ENCODE results near the gene INCA1. TPM values are rescaled to one million over a fixed set of nuclear protein-coding genes. Genes with fewer than 3 reads are reported as not detected.

Gene INCA1
- total and polyA plus RNA-seq, 2 of the 13 experiments (the other 11 are each of a cell fraction or from before 2014, with no cell fraction given): 0.93 to 2.6 TPM

GRCh38 chr17:4948166-4948930 is 49.0 kb downstream of the INCA1 start, which contains the start of gene PFN1 (continued):
- TF ChIP-seq DMAP1 (CRISPR knock-in tag; IDR thresholded peaks at IDR 0.05): peak; percentile 37; the same call in 1 of the 2 replicates
- TF ChIP-seq ZNF883 (CRISPR knock-in tag; IDR thresholded peaks at IDR 0.05; ENCODE audit: not compliant biosample characterization): peak; percentile 17
- TF ChIP-seq ZNF569 (CRISPR knock-in tag; IDR thresholded peaks at IDR 0.05; ENCODE audit: borderline replicate concordance): no peak
- TF ChIP-seq, protein P1, sequence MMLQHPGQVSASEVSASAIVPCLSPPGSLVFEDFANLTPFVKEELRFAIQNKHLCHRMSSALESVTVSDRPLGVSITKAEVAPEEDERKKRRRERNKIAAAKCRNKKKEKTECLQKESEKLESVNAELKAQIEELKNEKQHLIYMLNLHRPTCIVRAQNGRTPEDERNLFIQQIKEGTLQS (CRISPR knock-in tag; IDR thresholded peaks at IDR 0.05): peak; percentile 17; the same call in 1 of the 2 replicates
- TF ChIP-seq NFATC3 (CRISPR knock-in tag; IDR thresholded peaks at IDR 0.05): no peak
- TF ChIP-seq ZFP90 (CRISPR knock-in tag; IDR thresholded peaks at IDR 0.05; ENCODE audit: borderline replicate concordance): peak; percentile 22; the same call in 1 of the 2 replicates
- peak; percentile 22; the same call in 1 of the 2 replicates for TF ChIP-seq ZBTB38 (CRISPR knock-in tag; IDR thresholded peaks at IDR 0.05)
- TF ChIP-seq, protein P2, sequence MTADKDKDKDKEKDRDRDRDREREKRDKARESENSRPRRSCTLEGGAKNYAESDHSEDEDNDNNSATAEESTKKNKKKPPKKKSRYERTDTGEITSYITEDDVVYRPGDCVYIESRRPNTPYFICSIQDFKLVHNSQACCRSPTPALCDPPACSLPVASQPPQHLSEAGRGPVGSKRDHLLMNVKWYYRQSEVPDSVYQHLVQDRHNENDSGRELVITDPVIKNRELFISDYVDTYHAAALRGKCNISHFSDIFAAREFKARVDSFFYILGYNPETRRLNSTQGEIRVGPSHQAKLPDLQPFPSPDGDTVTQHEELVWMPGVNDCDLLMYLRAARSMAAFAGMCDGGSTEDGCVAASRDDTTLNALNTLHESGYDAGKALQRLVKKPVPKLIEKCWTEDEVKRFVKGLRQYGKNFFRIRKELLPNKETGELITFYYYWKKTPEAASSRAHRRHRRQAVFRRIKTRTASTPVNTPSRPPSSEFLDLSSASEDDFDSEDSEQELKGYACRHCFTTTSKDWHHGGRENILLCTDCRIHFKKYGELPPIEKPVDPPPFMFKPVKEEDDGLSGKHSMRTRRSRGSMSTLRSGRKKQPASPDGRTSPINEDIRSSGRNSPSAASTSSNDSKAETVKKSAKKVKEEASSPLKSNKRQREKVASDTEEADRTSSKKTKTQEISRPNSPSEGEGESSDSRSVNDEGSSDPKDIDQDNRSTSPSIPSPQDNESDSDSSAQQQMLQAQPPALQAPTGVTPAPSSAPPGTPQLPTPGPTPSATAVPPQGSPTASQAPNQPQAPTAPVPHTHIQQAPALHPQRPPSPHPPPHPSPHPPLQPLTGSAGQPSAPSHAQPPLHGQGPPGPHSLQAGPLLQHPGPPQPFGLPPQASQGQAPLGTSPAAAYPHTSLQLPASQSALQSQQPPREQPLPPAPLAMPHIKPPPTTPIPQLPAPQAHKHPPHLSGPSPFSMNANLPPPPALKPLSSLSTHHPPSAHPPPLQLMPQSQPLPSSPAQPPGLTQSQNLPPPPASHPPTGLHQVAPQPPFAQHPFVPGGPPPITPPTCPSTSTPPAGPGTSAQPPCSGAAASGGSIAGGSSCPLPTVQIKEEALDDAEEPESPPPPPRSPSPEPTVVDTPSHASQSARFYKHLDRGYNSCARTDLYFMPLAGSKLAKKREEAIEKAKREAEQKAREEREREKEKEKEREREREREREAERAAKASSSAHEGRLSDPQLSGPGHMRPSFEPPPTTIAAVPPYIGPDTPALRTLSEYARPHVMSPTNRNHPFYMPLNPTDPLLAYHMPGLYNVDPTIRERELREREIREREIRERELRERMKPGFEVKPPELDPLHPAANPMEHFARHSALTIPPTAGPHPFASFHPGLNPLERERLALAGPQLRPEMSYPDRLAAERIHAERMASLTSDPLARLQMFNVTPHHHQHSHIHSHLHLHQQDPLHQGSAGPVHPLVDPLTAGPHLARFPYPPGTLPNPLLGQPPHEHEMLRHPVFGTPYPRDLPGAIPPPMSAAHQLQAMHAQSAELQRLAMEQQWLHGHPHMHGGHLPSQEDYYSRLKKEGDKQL (CRISPR knock-in tag; IDR thresholded peaks at IDR 0.05; ENCODE audit: low read depth): no peak
- TF ChIP-seq, protein P3, sequence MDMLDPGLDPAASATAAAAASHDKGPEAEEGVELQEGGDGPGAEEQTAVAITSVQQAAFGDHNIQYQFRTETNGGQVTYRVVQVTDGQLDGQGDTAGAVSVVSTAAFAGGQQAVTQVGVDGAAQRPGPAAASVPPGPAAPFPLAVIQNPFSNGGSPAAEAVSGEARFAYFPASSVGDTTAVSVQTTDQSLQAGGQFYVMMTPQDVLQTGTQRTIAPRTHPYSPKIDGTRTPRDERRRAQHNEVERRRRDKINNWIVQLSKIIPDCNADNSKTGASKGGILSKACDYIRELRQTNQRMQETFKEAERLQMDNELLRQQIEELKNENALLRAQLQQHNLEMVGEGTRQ (IDR thresholded peaks at IDR 0.05; ENCODE audit: low read depth, low read length): no peak
- TF ChIP-seq, protein P3 (CRISPR knock-in tag; IDR thresholded peaks at IDR 0.05; ENCODE audit: borderline replicate concordance): peak; percentile 47; the same call in 1 of the 2 replicates
- TF ChIP-seq SNAPC2 (CRISPR knock-in tag; IDR thresholded peaks at IDR 0.05): peak; percentile 61; the same call in 1 of the 2 replicates
- TF ChIP-seq ZNF776 (CRISPR knock-in tag; IDR thresholded peaks at IDR 0.05): peak; percentile 38; the same call in 1 of the 2 replicates
- peak; percentile 85 for TF ChIP-seq ZBTB2 (CRISPR knock-in tag; IDR thresholded peaks at IDR 0.05; ENCODE audit: low read depth)
- peak; percentile 31; the same call in 1 of the 2 replicates for TF ChIP-seq GMEB1 (CRISPR knock-in tag; IDR thresholded peaks at IDR 0.05; ENCODE audit: borderline replicate concordance)
- TF ChIP-seq ZC3H4 (CRISPR knock-in tag; IDR thresholded peaks at IDR 0.05; ENCODE audit: borderline replicate concordance): 0 out of 2 replicates have a peak, but pooled peaks have one; percentile 39
- peak; percentile 42; the same call in 1 of the 2 replicates for TF ChIP-seq NR2F6 (IDR thresholded peaks at IDR 0.05)
- TF ChIP-seq NR2F6 (CRISPR knock-in tag; IDR thresholded peaks at IDR 0.05): no peak; the same call in 1 of the 2 replicates
- TF ChIP-seq HDAC1 (CRISPR knock-in tag; IDR thresholded peaks at IDR 0.05): peak; percentile 34; the same call in 1 of the 2 replicates

Measured in HepG2 (cell line).